GM19193 (cell line): ENCODE data around the gene SPATC1L.

Experiments used
- POLR2A ChIP-seq: IDR thresholded peaks from 4 replicates; pipeline ENCODE4 v1.6.1; 2011; ENCODE audit not compliant: insufficient read depth, insufficient read length; ENCODE audit errors: extremely low read depth

SPATC1L gene

DNA sequence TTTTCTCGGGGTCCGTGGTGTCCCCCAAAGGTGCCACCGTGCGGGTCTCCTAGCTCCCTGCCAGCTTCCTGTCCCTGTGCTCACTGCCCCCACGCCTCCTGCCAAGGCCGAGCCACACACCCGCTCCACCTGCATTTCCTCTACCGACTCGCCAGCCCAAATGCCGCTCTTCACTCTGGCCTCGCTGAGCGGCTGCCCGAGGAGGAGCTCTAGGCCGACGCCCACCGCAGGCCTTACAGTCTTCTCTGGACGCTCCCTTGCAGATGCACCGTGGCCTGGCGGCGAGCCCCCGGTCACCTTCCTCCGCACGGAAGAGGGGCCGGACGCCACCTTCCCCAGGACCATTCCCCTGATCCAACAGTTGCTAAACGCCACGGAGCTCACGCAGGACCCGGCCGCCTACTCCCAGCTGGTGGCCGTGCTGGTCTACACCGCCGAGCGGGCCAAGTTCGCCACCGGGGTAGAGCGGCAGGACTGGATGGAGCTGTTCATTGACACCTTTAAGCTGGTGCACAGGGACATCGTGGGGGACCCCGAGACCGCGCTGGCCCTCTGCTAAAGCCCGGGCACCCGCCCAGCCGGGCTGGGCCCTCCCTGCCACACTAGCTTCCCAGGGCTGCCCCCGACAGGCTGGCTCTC is 55.2 kb downstream of the SPATC1L start:
- TF ChIP-seq POLR2A: no peak

GRCh38 chr21:46128106-46128932 is 55.9 kb downstream of the SPATC1L start:
- no peak for TF ChIP-seq POLR2A

GRCh38 chr21:46127239-46128105 is 56.8 kb downstream of the SPATC1L start:
- TF ChIP-seq POLR2A: no peak

DNA sequence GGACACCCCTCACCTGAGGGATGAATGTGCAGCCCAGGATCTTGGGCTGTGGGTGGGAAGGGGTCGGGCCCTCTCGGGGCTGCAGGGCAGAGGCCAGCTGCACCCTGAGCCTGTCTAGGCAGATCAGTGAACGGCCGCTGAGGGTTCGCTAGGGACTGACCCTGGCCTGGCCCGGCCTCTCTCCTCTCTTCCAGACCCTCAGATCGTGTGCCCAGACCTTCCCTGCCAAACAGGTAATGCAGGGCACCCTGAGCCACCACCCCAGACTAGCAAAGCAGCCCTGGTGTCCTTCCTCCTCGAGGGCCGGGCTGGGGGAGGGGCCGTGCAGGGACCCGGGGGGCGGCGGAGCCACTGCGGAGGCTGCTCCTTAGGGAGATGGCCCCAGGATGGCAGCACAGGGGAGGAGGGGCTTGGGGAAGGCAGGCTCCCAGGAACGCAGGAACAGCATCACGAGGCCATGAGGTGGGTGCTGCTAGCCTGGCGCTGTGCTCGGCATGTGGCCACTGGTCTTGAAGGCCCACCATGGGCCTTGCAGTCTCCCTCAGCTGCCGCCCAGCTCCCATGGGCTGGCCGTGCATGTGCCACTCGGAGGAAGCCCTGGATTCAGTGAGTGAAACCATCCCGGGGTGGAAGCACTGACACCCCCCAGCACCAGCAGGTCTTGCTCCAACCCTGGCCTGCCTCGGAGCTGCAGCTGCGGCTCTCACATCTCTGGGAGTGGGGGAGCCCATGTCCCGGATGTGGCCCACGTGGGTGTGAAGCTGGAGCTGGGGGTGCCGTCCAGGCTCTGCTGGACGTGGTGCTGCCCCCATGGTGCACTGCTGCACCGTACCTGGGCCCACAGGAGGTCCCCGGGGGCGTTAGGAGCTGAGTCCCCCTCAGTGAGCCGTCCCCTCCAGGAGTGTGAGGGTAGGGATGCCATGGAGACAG is 57.7 kb downstream of the SPATC1L start:
- no peak for TF ChIP-seq POLR2A

DNA sequence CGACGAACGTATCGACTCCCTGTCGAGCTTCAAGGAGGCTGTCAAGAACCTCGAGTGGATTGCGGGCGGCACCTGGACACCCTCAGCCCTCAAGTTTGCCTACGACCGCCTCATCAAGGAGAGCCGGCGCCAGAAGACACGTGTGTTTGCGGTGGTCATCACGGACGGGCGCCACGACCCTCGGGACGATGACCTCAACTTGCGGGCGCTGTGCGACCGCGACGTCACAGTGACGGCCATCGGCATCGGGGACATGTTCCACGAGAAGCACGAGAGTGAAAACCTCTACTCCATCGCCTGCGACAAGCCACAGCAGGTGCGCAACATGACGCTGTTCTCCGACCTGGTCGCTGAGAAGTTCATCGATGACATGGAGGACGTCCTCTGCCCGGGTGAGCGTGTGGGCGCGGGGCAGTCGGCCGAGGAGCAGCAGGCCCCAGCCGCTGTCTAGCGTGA is 58.4 kb downstream of the SPATC1L start:
- no peak for TF ChIP-seq POLR2A

DNA sequence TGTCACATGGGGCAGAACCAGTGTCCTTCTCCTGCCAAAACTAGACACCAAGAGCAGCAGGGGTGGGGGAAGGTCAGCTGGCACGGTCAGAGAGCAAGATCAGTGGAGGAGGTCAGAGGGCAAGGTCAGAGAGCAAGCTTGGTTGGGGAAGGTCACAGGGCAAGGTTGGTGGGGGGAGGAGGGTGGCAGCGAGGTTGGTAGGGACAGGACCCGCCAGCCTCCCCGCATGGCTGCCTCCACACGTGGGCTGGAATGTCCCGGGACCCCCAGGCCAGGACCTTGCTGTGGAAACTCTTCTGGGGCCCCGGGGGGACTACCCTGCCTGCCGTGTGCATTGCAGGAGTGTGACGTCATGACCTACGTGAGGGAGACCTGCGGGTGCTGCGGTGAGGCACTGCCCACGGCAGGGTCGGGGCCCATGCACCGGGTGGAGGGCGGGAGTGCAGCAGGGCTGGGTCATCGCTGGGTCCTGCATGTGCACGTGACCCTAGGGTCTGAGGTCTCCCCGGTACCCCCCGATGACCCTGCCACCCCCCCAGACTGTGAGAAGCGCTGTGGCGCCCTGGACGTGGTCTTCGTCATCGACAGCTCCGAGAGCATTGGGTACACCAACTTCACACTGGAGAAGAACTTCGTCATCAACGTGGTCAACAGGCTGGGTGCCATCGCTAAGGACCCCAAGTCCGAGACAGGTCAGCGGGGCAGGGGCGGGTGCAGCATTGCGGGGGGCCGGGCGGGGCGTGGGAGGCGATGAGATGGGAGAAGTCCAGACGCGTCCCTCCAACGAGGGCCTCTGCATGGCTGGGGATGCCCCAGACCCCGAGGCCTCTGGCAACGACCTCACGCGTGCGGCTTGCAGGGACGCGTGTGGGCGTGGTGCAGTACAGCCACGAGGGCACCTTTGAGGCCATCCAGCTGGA is 59.1 kb downstream of the SPATC1L start:
- no peak for TF ChIP-seq POLR2A

DNA sequence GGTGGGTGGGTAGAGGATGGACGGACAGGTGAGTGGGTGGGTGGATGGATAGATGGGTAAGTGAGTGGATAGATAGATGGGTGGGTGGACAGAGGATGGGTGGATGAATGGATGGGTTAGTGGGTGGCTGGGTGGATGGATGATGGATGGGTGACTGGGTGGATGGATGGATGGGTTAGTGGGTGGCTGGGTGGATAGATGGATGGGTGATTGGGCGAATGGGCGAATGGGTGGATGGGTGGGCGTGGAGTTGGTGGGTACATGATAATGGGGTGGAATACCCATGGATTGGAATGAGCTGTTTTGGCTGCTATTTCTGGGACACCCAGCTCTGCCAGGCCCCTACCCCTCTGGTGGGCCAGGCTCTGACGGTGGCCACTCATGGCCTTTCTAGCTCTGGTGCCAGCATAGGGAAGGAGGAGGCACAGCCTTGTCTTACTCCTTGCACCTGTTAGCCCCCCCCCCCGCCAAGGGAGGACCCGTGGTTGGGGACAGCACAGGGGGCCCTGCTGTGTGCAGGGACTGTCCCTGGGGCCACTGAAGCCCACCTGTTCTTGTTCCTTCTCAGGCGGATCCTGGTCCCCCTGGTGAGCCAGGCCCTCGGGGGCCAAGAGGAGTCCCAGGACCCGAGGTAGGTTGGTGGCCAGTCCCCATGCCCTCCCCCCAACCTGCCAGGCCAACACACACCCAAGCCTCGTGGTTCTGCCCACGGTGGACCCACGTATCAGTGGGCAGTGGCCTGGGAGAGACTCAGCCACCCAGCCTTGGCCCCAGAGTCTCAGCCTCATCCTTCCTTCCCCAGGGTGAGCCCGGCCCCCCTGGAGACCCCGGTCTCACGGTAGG is 60.0 kb downstream of the SPATC1L start:
- TF ChIP-seq POLR2A: no peak

- no peak for TF ChIP-seq POLR2A
Observed at GRCh38 chr21:46122758-46123683, 61.2 kb downstream of the SPATC1L start.

GRCh38 chr21:46122237-46122671 is 62.0 kb downstream of the SPATC1L start:
- no peak for TF ChIP-seq POLR2A

DNA sequence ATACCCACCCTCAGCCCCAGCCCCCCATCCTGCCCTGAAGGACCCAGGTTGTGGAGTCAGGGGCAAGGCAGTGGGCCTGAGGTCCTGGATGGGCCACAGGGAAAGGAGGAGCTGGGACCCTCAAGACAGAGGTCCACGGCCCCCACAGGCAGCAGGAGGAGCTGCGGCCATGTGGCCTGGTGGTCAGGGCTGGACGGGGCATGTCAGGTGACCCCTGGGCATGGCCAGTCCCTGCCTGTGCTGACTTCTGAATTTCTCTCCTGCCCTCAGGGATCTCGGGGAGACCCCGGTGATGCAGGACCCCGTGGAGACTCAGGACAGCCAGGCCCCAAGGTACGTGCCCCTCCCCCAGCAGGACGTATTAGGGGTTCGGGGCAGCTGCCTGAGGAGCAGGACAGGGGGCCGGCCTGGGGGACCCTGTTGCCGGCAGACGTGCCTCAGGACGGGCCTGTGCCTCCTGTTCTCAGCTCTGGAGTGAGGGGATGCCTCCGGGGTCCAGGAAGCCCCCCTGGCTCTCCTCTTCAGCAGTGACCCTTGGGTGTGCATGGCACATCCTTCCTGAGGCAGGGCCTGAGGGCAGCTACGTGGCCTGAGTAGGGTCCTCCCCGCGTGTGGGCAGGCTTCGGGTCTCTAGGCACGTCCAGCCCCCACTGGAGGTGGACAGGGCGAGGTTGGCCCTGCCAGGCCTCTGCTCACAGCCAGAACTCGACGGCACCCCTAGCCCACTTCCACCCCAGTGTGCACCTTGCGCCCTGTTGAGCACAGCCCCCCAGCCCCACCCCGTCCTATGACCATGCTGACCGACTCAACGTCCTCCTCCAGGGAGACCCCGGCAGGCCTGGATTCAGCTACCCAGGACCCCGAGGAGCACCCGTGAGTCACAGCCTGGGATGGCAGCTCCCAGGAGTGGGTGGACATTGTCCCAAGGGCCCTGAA is 62.7 kb downstream of the SPATC1L start:
- no peak for TF ChIP-seq POLR2A
